Naive thymus-derived CD8-positive, alpha-beta T cell (primary cell): ENCODE results near the gene WARS2. TPM values are rescaled to one million over a fixed set of nuclear protein-coding genes. Genes with fewer than 3 reads are reported as not detected.
A peak's percentile ranks its signal among the peaks of the same experiment; 100 is the strongest.
"Not testable (repeated sequence)": the region's sequence is repeated elsewhere in the genome, so short reads cannot be mapped to it uniquely, and the experiment has no call there.

Source experiments
- ATAC-seq, 2 donors: fragments of 150-1000 bp; cut with Tn5 transposase in 1 of 2; sonication (Bioruptor Pico), chemical (Tn5 transposase) in 1 of 2; 1 replicate in 1 of 2; 2 replicates in 1 of 2; pipeline ENCODE4 v1.10.0; 2021; ENCODE audit warnings: mild to moderate bottlenecking in 2 of 2, moderate library complexity in 2 of 2
- POLR2A ChIA-PET: fragments of 350-600 bp; sonication (Branson Sonifier 250); formaldehyde crosslinking; loops from one replicate; lab custom pipeline; 2021; ENCODE audit warnings: antibody characterized with exemption; lab: Charles Lee
- DNase-seq, 10 donors: peaks; one replicate each; pipeline versions ENCODE4 v3.0.0 to v3.0.0-alpha.2; 2020 to 2022
- H3K27ac Mint-ChIP-seq, 10 donors: one replicate each; pipeline ENCODE4 v1.8.0; 2020 to 2022; ENCODE audit warnings: mild to moderate bottlenecking in 10 of 10, mixed read lengths in 10 of 10, moderate library complexity in 4 of 10, inconsistent platforms in 1 of 10
- H3K27me3 Mint-ChIP-seq, 5 donors: one replicate each; pipeline ENCODE4 v1.8.0; 2021 to 2022; ENCODE audit warnings: mixed read lengths in 5 of 5
- H3K36me3 Mint-ChIP-seq, 3 donors: one replicate each; pipeline ENCODE4 v1.8.0; 2020 to 2022; ENCODE audit warnings: mixed read lengths in 3 of 3, mild to moderate bottlenecking in 2 of 3, inconsistent platforms in 1 of 3
- H3K4me1 Mint-ChIP-seq, 4 donors: one replicate each; pipeline ENCODE4 v1.8.0; 2021 to 2022; ENCODE audit warnings: mixed read lengths in 4 of 4
- H3K4me3 Mint-ChIP-seq, 10 donors: one replicate each; pipeline ENCODE4 v1.8.0; 2020 to 2022; ENCODE audit warnings: mild to moderate bottlenecking in 10 of 10, mixed read lengths in 10 of 10, moderate library complexity in 6 of 10, inconsistent platforms in 1 of 10
- H3K9me3 Mint-ChIP-seq, 9 donors: one replicate each; pipeline ENCODE4 v1.8.0; 2020 to 2022; ENCODE audit warnings: mixed read lengths in 9 of 9, mild to moderate bottlenecking in 3 of 9, inconsistent platforms in 1 of 9, moderate library complexity in 1 of 9
- polyA plus RNA-seq, 3 donors: library from polyadenylated mRNA; unstranded; fragments of 300-500 nt; fragmentation: Illumina TruSeq; gene quantifications; one replicate each; pipeline ENCODE4 v1.2.3, GENCODE V29; 2021
- total RNA-seq, 8 experiments: library from RNA in 2 of 8; stranded (reverse) in 2 of 8; gene quantifications; one replicate each; pipeline ENCODE4 v1.2.3 and lab custom pipeline; 2021 to 2026

WARS2 gene
- total RNA-seq (1 to 10 TPM; 8.4 to 9.7 TPM), polyA plus RNA-seq (10 to 100 TPM in 2 of 3 donors, 1 to 10 TPM in 1; 8.7 to 15.6 (median 12.8) TPM), total RNA-seq (lab: John Stamatoyannopoulos, UW) (14.0 to 29.5 (median 20.7) reads per million in 6 experiments)

DNA sequence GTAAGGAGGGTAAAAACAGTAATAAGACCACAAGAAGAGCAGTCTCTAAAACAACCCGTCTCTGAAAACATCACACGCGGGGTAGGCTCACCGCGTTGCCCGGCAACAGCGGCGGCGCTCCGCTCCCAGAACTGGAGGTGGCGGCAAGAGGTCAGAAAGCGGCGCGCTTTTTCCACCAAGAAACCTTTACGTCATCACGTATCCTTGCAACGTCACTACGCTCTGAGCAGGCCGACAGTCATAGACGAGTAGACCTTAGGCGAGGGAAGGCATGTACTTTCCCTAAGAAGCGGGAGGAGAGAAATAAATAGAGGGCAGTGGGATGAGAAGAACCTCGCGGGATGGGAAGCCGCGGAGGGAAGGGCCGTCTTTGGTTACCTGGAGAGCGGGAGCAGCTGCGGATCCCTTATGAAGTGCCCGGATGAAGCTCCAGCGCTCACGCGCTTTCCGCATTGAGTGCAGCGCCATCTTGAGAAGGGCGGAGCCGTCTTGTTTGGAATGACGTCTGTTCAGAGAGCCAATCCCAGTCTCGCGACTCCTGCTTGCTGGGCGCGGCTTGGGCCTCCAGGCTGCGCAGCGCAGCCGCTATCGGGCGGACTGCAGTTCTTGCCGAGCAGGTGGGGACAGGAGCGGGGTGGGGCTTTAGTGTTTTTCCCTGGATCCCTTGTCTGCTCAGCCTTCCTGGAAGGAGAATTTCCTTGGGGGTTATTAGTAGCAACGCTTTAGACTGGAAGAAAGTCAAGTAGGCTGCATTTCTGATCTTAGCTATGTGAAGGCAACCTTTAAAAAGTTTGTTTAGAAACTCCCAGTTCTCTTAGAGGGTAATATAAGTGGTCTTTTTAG is at the start of gene WARS2:
TSS of gene WARS2 (minus strand) at position 477 of the 843 bp plus-strand sequence. CDS start at position 468, 9 bp downstream.
- H3K9me3 Mint-ChIP-seq = no peaks in the 10 kb centered on the region
- POLR2A ChIA-PET = interaction anchor here (1.3 kb wide), 1 partner anchor 9 kb away, joined by 3 read pairs; no protein-coding TSS in a partner anchor
- no peak within 1 kb of the TSS for H3K4me3 Mint-ChIP-seq
- DNase-seq (peak; percentile 82 to 98 (median 96)), ATAC-seq (peak; percentile 88 to 90)
- no peak within 1 kb of the TSS for H3K27ac Mint-ChIP-seq
- H3K27me3 Mint-ChIP-seq = no peaks in the 10 kb centered on the region
- peaks cover 0 to 23% (median 3%) of the 10 kb centered on the region in 3 donors for H3K36me3 Mint-ChIP-seq
- peaks cover 11 to 40% (median 19%) of the 10 kb centered on the region in 4 donors for H3K4me1 Mint-ChIP-seq

DNA sequence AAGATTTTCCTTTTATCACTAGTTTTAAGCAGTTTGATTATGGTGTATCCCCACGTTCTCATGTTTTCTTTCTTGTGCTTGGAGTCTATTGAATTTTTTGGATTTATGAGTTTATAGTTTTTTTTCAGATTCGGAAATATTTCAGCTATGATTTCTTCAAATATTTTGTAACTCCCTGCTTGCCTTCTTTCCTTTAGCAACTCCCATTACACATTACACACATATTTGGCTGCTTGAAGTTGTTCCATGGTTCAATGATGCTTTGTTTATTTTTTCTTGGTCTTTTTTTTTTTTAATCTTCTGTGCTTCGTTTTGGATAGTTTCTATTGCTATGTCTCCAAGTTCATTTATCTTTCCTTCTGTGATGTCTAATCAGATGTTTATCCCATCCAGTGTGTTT is 48.5 kb upstream of the WARS2 start:
- POLR2A ChIA-PET = no interaction called here
- H3K27ac Mint-ChIP-seq = no peak overlapping the region
- DNase-seq (no peak), ATAC-seq (no peak)
- peaks cover 0 to 3% (median 0%) of the 10 kb centered on the region in 4 donors for H3K4me1 Mint-ChIP-seq
- H3K36me3 Mint-ChIP-seq = peaks cover 45 to 69% (median 58%) of the 10 kb centered on the region in 3 donors
- H3K9me3 Mint-ChIP-seq = peaks cover 9 to 36% (median 17%) of the 10 kb centered on the region in 9 donors
- H3K27me3 Mint-ChIP-seq = no peaks in the 10 kb centered on the region
- peak overlapping the region in 1 of 10 donors; percentile 7 for H3K4me3 Mint-ChIP-seq

DNA sequence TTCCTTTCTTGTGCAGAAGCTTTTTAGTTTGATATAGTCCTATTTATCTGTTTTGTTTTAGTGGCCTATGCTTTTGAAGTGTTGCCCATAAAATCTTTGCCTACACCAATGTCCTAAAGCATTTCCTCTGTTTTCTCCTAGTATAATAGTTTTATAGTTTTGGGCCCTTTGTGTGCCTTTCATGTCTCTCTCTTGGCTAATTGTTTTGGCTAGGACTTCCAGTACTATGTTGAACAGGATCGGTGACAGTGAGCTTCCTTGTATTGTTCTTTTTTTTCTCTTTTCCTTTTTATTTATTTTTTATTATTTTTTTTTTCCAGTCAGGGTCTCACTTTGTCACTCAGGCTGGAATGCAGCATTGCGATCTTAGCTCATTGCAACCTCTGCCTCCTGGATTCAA is 47.0 kb upstream of the WARS2 start:
- no peak overlapping the region for H3K4me3 Mint-ChIP-seq
- POLR2A ChIA-PET = no interaction called here
- no peak overlapping the region for H3K27ac Mint-ChIP-seq
- H3K27me3 Mint-ChIP-seq = no peaks in the 10 kb centered on the region
- H3K9me3 Mint-ChIP-seq = peaks cover 9 to 36% (median 17%) of the 10 kb centered on the region in 9 donors
- H3K36me3 Mint-ChIP-seq = peaks cover 42 to 57% (median 55%) of the 10 kb centered on the region in 3 donors
- no peak for DNase-seq
- ATAC-seq = no peak
- peaks cover 0 to 3% (median 0%) of the 10 kb centered on the region in 4 donors for H3K4me1 Mint-ChIP-seq

DNA sequence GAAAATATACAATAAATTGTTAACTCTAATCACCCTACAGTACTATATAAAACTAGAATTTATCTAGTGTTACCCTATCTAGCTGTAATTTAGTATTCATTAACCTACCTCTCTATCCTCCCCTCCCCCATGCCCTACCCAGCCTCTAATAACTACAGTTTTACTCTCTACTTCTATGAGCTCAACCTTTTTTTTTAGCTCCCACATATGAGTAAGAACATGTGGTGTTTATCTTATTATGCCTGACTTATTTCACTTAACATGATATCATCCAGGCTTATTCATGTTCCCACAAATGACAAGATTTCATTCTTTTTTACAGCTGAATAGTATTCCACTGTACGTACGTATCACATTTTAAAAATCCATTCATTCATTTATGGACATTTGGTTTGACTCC is 46.0 kb upstream of the WARS2 start:
- Mint-ChIP-seq H3K36me3 (peaks cover 42 to 62% (median 56%) of the 10 kb centered on the region in 3 donors), H3K27ac (no peak overlapping the region), H3K4me3 (no peak overlapping the region), H3K27me3 (no peaks in the 10 kb centered on the region), H3K9me3 (peaks cover 11 to 36% (median 20%) of the 10 kb centered on the region in 9 donors), H3K4me1 (peaks cover 0 to 3% (median 0%) of the 10 kb centered on the region in 4 donors)
- DNase-seq (no peak), ATAC-seq (no peak)
- POLR2A ChIA-PET = no interaction called here

DNA sequence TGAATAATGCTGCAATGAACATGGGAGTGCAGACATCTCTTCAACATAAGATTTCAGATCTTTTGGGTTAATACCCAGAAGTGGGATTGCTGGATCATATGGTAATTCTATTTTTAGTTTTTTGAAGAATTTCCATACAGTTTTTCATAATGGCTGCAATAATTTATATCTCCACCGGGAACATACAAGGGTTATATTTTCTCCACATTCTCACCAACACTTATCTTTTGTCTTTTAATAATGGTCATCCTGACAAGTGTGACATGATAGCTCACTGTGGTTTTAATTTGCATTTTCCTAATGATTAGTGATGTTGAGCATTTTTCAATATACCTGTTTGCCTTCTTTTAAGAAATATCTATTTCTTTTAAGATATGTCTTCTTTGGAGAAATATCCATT is 44.5 kb upstream of the WARS2 start:
- Mint-ChIP-seq H3K27ac (peak overlapping the region in 1 of 10 donors; percentile 5), H3K4me1 (no peaks in the 10 kb centered on the region), H3K4me3 (no peak overlapping the region), H3K27me3 (no peaks in the 10 kb centered on the region), H3K9me3 (peaks cover 14 to 42% (median 23%) of the 10 kb centered on the region in 9 donors), H3K36me3 (peaks cover 36 to 62% (median 55%) of the 10 kb centered on the region in 3 donors)
- no peak for DNase-seq
- POLR2A ChIA-PET = no interaction called here
- no peak for ATAC-seq

DNA sequence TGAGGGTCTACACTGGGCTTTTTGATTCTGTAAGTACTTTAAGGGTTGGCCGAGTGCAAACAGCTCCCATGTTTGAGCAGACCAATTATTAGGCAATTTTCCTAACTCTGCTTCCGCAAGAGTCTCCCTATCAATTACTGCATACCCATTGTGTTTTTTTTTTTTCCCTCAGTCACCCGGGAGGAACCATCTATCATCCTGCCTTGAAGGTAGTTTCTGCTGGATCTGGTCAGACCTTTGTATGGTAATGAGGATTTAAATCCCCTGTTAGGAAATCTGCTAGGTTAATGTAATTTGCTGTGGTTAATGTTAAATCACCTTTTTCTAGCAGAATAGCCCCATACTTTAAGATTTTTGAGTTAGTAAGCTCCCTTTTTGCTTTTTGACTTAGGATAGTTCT is 40.8 kb upstream of the WARS2 start:
- Mint-ChIP-seq H3K4me3 (no peak overlapping the region), H3K27ac (no peak overlapping the region), H3K36me3 (peaks cover 29 to 64% (median 47%) of the 10 kb centered on the region in 3 donors), H3K27me3 (no peaks in the 10 kb centered on the region), H3K9me3 (peaks cover 0 to 36% (median 23%) of the 10 kb centered on the region in 9 donors), H3K4me1 (no peaks in the 10 kb centered on the region)
- no peak for ATAC-seq
- POLR2A ChIA-PET = no interaction called here
- no peak for DNase-seq

DNA sequence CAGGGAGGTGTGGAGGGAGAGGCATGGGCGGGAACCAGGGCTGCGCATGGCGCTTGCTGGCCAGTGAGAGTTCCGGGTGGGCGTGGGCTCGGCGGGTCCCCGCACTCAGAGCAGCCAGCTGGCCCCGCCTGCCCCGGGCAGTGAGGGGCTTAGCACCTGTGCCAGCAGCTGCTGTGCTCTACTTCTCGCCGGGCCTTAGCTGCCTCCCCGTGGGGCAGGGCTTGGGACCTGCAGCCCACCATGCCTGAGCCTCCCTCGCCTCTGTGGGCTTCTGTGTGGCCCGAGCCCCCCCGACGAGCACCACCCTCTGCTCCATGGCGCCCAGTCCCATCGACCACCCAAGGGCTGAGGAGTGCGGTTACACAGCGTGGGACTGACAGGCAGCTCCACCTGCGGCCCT is 38.6 kb upstream of the WARS2 start:
- H3K27ac Mint-ChIP-seq = no peak overlapping the region
- no peaks in the 10 kb centered on the region for H3K4me1 Mint-ChIP-seq
- DNase-seq (no peak), ATAC-seq (no peak)
- no peak overlapping the region for H3K4me3 Mint-ChIP-seq
- H3K36me3 Mint-ChIP-seq = peaks cover 34 to 73% (median 51%) of the 10 kb centered on the region in 3 donors
- H3K27me3 Mint-ChIP-seq = no peaks in the 10 kb centered on the region
- peaks cover 0 to 53% (median 28%) of the 10 kb centered on the region in 9 donors for H3K9me3 Mint-ChIP-seq
- POLR2A ChIA-PET = no interaction called here

DNA sequence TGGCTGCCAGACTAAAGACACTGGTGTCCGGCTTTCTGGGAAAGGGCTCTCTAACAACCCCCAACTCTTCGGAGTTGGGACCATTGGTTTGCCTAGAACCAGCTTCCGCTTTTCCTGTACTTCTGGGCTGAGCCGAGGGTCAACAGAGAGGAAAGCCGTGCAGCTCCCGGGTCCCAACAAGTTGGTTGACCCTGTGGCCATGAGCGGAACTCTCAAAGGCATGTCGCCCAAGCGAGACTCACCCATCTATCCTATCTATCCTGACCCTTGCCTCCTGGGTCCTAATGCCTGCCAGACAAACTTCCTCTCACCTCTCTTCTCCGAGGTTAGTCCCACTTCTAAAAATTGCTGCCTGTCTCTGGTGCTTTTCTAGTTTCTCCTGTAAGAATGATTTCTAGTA is 32.5 kb upstream of the WARS2 start:
- H3K27ac Mint-ChIP-seq, H3K4me1 Mint-ChIP-seq, POLR2A ChIA-PET, H3K27me3 Mint-ChIP-seq, DNase-seq, ATAC-seq: not testable (repeated sequence)
- peaks cover 48 to 85% (median 70%) of the 10 kb centered on the region in 3 donors for H3K36me3 Mint-ChIP-seq
- peaks cover 0 to 62% (median 30%) of the 10 kb centered on the region in 9 donors for H3K9me3 Mint-ChIP-seq
- peak overlapping the region in 1 of 10 donors; percentile 12 for H3K4me3 Mint-ChIP-seq

DNA sequence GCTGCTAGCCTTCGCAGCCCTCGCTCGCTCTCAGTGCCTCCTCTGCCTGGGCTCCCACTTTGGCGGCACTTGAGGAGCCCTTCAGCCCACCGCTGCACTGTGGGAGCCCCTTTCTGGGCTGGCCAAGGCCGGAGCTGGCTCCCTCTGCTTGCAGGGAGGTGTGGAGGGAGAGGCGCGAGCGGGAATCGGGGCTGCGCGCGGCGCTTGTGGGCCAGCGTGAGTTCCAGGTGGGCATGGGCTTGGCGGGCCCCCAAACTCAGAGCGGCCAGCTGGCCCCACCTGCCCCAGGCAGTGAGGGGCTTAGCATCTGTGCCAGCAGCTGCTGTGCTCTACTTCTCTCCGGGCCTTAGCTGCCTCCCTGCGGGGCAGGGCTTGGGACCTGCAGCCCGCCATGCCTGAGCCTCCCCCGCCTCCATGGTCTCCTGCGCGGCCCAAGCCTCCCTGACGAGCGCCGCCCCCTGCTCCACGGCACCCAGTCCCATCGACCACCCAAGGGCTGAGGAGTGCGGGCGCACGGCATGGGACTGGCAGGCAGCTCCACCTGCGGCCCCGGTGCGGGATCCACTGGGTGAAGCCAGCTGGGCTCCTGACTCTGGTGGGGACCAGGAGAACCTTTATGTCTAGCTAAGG is 31.0 kb upstream of the WARS2 start:
- DNase-seq, H3K27ac Mint-ChIP-seq, H3K27me3 Mint-ChIP-seq, H3K4me3 Mint-ChIP-seq, H3K4me1 Mint-ChIP-seq, ATAC-seq, POLR2A ChIA-PET: not testable (repeated sequence)
- H3K9me3 Mint-ChIP-seq = peaks cover 0 to 56% (median 21%) of the 10 kb centered on the region in 9 donors
- H3K36me3 Mint-ChIP-seq = peaks cover 47 to 85% (median 70%) of the 10 kb centered on the region in 3 donors

DNA sequence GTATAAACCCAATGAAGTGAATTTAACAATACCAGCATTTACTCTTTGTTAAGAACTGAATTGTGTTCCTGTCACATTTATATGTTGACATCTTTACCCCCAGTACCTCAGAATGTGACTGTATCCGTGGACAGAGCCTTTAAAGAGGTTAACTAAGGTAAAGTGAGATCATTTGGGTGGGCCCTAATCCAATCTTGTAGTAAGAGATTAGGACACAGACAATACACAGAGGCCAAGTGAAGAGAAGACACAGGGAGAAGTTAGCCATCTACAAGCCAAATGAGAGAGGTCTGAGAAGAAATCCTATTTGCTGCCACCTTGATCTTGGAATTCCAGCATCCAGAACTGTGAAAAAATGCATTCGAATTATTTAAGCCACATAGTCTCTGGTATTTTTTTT is 22.9 kb upstream of the WARS2 start:
- Mint-ChIP-seq H3K27ac (no peak overlapping the region), H3K36me3 (peaks cover 25 to 79% (median 71%) of the 10 kb centered on the region in 3 donors), H3K27me3 (no peaks in the 10 kb centered on the region), H3K4me1 (no peaks in the 10 kb centered on the region), H3K9me3 (peaks cover 0 to 11% (median 0%) of the 10 kb centered on the region in 9 donors), H3K4me3 (no peak overlapping the region)
- DNase-seq (no peak), ATAC-seq (no peak)
- POLR2A ChIA-PET = no interaction called here

DNA sequence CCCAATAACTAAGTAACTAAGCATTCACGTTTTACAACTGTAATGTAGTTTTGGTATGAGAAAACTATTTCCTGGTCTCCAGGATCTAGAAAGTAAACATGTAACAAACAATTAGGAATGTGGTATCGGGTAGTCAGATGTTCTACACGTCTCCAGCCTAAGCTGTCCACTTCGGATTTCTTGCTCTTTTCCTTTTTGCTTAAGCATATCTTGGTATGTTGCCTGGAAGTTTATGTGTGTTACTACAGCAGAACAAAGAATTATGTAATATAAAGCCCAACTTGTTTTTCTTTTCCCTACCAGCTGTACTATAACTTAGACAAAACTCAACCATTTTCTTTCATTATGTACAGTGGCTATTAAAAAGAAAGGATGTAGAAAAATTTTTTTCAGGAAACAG is 20.4 kb upstream of the WARS2 start:
- no peak overlapping the region for H3K4me3 Mint-ChIP-seq
- no peak overlapping the region for H3K27ac Mint-ChIP-seq
- peaks cover 0 to under 1% (median 0%) of the 10 kb centered on the region in 9 donors for H3K9me3 Mint-ChIP-seq
- H3K27me3 Mint-ChIP-seq = no peaks in the 10 kb centered on the region
- ATAC-seq (no peak), DNase-seq (no peak)
- POLR2A ChIA-PET = no interaction called here
- peaks cover 24 to 86% (median 69%) of the 10 kb centered on the region in 3 donors for H3K36me3 Mint-ChIP-seq
- H3K4me1 Mint-ChIP-seq = peaks cover 0 to 4% (median 3%) of the 10 kb centered on the region in 4 donors

DNA sequence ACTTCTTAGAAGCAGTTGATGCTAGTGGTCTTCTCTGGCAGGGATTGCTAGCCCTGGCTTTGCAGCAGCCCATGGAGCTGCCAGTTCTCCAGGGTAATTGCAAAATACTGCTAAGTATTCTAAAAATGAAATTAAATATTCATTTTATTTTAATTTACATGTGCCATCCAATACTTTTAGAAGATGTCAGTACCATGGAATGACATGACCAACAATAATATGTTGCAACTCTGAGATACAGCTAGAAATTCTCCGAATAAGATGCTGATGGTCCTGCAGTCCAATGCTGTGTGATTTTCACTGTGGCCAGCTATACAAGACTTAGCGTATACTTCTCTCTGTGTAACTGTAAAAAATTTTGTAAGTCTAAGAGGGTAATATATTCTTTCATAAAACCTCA is 20.0 kb upstream of the WARS2 start:
- peaks cover 0 to 2% (median 0%) of the 10 kb centered on the region in 9 donors for H3K9me3 Mint-ChIP-seq
- peaks cover 27 to 87% (median 70%) of the 10 kb centered on the region in 3 donors for H3K36me3 Mint-ChIP-seq
- no peak for DNase-seq
- H3K4me1 Mint-ChIP-seq = peaks cover 0 to 6% (median 3%) of the 10 kb centered on the region in 4 donors
- no peak for ATAC-seq
- POLR2A ChIA-PET = no interaction called here
- H3K4me3 Mint-ChIP-seq = no peak overlapping the region
- no peak overlapping the region for H3K27ac Mint-ChIP-seq
- H3K27me3 Mint-ChIP-seq = no peaks in the 10 kb centered on the region
